IMR-90 (cell line): ENCODE results near the gene KCP.

Experiments used
- BHLHE40 ChIP-seq: fragments of 150-350 bp; IDR thresholded peaks from 2 replicates; pipeline ENCODE4 v1.6.1; 2016; ENCODE audit warnings: mild to moderate bottlenecking, low read depth, low read length
- CEBPB ChIP-seq: IDR thresholded peaks from 2 replicates; pipeline ENCODE4 v1.6.1; 2012; ENCODE audit warnings: low read depth, low read length, improper control_type of control experiment
- FOS ChIP-seq: fragments of 150-350 bp; IDR thresholded peaks from 2 replicates; pipeline ENCODE4 v1.6.1; 2016; ENCODE audit warnings: low read depth, low read length
- MAFK ChIP-seq: IDR thresholded peaks from 2 replicates; pipeline ENCODE4 v1.6.1; 2012; ENCODE audit warnings: low read depth, low read length, improper control_type of control experiment
- MAZ ChIP-seq: IDR thresholded peaks from 2 replicates; pipeline ENCODE4 v1.6.1; 2012; ENCODE audit warnings: low read depth, mild to moderate bottlenecking, low read length, improper control_type of control experiment, moderate library complexity, borderline replicate concordance
- POLR2A ChIP-seq: IDR thresholded peaks from 2 replicates; pipeline ENCODE4 v1.6.1; 2012; ENCODE audit warnings: mild to moderate bottlenecking, low read depth, low read length
- RAD21 ChIP-seq: IDR thresholded peaks from 2 replicates; pipeline ENCODE4 v1.6.1; 2012; ENCODE audit warnings: low read length, improper control_type of control experiment
- RFX5 ChIP-seq: IDR thresholded peaks from 2 replicates; pipeline ENCODE4 v1.8.0; 2012; ENCODE audit warnings: low read depth, mild to moderate bottlenecking, low read length, moderate library complexity
- TF ChIP-seq, protein P1 (sequence below): conservative IDR thresholded peaks from 2 replicates; pipeline ENCODE4 v1.5.1; 2012; ENCODE audit warnings: mild to moderate bottlenecking, low read depth, low read length, improper control_type of control experiment
- TF ChIP-seq, protein P2 (sequence below): fragments of 150-350 bp; IDR thresholded peaks from 2 replicates; pipeline ENCODE4 v1.6.1; 2016; ENCODE audit warnings: low read depth, mild to moderate bottlenecking, low read length, moderate library complexity, borderline replicate concordance
- TF ChIP-seq, protein P3 (sequence below): fragments of 150-350 bp; IDR thresholded peaks from 2 replicates; pipeline ENCODE4 v1.6.1; 2017; ENCODE audit warnings: mild to moderate bottlenecking, antibody characterized with exemption, low read length, low read depth

DNA sequence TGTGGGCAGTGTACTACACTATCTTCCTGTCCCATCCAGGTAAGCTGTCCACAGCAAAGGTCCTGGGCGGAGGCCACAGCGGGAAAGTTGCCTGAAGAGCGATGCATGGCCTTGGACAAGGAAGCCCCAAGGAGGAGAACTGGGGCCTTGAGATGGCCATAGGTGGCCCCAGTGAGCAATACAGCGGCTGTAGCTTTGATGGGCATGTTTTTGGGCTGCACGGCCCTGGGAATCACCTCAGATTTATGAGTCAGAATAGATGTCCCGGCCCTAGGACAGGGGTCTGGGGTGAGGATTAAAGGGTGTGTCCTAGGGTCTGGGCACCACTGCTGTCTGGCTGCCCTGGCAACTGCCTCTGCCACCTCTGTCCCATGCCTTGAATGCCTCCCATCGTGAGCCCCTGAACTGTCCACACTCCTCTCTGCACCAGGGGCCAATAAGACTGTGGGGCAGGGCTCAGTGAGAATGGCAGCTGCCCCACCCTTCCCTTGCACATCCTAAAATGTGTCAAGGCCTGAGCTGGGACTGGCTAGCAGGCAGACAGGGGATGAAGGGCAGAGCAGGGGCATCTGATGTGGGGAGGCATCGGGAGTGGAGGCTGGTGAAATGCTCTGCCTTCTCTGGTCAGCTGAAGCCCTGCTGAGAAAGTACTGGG, 17.8 kb upstream of the KCP start:
- TF ChIP-seq, protein P1, sequence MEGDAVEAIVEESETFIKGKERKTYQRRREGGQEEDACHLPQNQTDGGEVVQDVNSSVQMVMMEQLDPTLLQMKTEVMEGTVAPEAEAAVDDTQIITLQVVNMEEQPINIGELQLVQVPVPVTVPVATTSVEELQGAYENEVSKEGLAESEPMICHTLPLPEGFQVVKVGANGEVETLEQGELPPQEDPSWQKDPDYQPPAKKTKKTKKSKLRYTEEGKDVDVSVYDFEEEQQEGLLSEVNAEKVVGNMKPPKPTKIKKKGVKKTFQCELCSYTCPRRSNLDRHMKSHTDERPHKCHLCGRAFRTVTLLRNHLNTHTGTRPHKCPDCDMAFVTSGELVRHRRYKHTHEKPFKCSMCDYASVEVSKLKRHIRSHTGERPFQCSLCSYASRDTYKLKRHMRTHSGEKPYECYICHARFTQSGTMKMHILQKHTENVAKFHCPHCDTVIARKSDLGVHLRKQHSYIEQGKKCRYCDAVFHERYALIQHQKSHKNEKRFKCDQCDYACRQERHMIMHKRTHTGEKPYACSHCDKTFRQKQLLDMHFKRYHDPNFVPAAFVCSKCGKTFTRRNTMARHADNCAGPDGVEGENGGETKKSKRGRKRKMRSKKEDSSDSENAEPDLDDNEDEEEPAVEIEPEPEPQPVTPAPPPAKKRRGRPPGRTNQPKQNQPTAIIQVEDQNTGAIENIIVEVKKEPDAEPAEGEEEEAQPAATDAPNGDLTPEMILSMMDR, result no peak
- TF ChIP-seq, protein P2, sequence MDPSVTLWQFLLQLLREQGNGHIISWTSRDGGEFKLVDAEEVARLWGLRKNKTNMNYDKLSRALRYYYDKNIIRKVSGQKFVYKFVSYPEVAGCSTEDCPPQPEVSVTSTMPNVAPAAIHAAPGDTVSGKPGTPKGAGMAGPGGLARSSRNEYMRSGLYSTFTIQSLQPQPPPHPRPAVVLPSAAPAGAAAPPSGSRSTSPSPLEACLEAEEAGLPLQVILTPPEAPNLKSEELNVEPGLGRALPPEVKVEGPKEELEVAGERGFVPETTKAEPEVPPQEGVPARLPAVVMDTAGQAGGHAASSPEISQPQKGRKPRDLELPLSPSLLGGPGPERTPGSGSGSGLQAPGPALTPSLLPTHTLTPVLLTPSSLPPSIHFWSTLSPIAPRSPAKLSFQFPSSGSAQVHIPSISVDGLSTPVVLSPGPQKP, result no peak
- TF ChIP-seq POLR2A (no peak), RFX5 (no peak), BHLHE40 (no peak), MAFK (no peak), CEBPB (no peak), RAD21 (no peak), MAZ (no peak), FOS (no peak)
- TF ChIP-seq, protein P3, sequence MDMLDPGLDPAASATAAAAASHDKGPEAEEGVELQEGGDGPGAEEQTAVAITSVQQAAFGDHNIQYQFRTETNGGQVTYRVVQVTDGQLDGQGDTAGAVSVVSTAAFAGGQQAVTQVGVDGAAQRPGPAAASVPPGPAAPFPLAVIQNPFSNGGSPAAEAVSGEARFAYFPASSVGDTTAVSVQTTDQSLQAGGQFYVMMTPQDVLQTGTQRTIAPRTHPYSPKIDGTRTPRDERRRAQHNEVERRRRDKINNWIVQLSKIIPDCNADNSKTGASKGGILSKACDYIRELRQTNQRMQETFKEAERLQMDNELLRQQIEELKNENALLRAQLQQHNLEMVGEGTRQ, result no peak
